GM15510 (cell line): ENCODE results near the gene GLRX3.

Experiments used
- POLR2A ChIP-seq: IDR thresholded peaks from 3 replicates; pipeline ENCODE4 v1.6.1; 2011; ENCODE audit warnings: borderline replicate concordance; ENCODE audit not compliant: insufficient read length; ENCODE audit errors: extremely low read depth

GLRX3 gene

DNA sequence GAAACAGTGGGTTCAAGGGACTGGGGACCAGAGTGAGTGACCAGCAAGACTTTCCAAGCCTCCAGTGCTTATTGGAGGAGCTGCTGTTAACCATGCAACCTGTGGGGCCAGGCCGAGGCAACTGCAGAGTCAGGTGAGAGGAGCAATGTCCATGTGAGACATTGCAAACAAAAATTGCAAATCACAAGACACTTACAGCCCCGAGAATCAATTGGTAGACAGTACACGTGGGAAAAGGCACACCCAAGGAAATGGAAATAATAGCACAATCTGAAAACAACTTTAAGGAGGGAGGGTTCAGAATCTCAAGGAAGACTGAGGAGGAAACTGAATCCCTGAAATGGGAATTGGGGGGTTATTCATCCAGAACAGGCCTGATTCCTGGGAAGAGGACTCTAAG, 72.6 kb downstream of the GLRX3 start:
- no peak for TF ChIP-seq POLR2A

DNA sequence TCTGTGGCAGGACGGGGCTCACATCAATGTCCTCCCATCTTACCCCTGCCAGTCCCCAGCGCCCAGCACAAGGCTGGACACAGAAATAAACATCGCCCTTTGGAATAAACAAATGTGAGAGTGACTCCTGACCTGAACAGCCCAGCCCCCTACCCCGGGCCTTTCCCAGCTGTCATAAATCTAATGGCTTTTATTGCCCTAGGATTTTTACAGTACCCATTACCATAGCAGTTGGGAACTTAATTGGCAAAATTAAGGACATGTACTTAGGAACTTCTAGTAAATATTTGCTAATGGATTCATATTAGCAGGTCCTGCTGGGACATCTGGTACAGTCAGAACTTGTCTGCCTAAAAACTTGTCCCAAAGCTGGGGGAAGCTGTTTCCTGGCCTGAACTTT, 76.6 kb downstream of the GLRX3 start:
- no peak for TF ChIP-seq POLR2A

DNA sequence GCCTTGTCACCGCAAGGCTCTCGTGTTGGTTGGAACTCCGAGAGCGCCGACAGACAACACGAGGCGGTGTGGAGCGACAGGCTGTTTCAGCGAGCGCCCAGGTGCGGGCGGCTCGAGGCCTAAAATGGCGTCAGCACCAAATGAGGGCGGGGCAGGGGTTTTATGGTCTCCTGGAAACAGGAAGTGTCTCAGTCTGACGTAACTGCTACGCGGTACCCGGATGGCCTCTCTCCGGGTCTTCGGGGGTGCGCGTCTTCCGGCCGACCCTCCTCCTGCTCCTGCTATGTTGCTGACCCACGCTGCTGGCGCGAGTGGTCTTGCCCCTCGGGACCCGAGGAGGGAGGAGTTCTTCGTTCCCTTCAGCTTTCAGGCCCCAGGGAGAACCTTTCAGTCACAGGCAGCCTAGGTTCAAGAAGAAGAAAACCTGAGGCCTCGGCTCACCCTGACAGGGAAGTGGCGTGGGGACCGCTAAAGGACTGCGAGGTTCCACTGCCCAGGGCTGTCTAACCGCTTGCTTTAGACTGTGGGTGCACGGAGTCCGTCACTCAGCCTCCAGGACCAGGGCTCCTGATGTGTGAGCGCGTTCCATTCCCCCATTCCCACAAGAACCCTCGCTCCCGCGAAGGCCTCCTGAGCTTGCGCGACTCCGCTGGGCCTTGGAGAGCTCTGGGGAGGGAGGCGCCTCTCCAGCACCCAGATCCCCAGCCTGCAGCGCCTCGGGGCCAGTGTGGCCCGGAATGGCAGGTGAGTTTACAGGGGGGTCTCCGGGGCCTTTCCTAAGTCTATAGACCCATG, 77.3 kb downstream of the GLRX3 start:
- TF ChIP-seq POLR2A: no peak

DNA sequence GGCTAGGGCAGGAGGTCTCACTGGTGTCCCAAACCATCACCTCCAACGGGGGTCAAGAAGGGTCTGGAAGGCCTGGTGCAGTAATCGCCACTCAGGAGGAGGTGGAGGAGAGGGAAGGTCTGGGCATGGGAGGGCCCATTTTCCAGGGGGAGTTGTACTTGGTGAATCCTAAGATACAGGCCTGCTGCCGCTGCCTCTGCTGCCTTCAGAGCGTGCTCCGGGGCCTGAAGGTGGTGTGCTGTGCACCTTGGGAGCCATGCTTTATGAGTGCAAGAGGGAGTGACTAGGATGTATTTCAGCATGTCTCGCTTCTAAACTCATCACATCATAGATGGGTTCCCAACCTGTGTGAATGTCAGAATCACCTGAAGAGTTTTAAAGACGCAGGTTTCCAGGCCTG, 78.2 kb downstream of the GLRX3 start:
- no peak for TF ChIP-seq POLR2A

DNA sequence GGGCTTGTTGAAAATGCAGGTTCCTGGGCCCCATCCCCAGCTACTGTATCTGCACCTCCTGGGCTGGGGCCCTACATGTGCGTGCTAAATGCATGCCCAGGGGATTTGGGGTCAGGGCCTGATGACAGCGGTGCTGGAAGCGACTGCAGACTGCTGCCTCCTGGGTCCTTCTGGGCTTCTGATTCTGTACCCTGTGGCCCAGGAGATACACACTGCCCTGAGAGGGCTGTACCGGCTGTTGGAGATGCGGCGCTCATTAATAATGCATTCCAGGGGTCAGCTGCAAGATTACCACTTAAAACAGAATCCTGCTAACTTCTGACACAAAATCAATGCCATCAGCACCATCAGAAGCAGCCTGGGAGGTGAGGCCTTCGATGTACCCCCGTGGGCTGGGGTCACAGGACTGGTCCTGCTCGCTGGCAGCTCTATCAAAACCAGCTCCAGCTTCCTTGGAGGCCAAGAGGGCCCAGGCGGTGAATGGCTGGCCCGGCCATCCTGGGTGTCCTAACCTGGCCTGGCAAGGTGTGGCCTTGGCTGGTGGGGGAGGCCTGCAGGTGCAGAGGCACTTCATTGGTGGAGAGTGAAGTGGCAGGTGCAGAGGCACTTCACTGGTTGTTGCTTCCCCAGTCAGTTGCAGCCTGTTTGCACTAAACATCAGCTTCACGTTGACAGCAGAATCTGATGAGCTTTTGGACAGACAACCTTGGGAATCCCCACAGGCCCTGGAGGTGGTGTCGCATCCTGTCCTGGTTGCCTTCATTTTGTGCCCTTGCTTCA, 79.2 kb downstream of the GLRX3 start:
- no peak for TF ChIP-seq POLR2A

DNA sequence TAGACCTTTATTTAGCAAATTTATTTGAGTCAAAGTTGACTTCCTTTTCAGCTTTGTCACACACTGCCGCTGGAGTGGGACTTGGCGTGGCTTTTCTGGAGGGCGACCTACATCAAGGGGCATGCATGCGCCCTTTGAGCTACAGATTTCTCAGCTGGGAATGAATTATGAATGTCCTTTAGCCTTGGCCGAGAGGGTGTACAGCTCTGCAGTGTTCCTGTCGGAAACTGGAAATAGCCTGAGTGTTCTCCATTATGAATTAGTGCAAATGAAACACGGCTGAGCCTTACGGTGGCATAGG, 79.7 kb downstream of the GLRX3 start:
- no peak for TF ChIP-seq POLR2A

DNA sequence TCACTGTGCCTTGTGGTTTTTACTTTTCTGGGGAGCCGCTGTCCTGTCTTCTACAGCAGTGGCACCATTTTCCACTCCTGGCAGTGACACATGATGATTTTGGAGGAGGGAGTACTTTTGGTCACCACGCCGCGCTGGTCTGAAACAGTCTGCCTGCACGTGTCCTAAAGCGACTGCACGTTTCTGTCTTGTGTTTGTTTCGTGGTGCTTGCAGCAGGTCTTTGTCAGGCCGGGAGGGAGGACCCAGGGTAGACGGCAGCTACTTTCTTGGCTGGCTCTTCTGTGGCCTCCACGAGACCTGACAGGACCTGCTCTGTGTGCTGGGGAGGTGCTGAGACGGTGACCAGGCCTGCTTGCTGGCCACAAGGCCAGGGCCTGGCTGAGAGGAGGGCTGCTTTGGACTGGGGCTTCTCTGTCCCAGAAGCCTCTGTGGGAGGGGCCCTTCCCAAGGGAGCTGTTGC, 82.0 kb downstream of the GLRX3 start:
- no peak for TF ChIP-seq POLR2A

DNA sequence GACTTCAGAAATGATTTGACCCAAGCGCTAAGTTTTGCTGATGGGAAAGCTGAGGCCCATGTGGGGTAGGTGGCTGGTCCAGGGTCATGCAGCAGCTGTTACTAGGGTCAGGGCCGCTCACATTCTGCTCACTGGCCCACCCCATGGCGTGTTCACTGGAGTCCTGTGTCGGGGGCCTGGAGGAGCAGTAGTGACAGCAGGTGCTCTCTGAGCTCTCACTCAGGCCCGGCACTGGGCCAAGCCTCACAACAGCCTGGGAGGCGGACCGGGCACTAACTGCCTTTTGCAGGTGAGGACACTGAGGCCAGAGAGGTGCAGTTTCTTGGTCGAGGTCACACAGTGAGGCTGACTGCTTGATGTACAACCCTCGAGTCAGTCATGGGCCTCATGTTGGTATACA, 82.7 kb downstream of the GLRX3 start:
- no peak for TF ChIP-seq POLR2A

DNA sequence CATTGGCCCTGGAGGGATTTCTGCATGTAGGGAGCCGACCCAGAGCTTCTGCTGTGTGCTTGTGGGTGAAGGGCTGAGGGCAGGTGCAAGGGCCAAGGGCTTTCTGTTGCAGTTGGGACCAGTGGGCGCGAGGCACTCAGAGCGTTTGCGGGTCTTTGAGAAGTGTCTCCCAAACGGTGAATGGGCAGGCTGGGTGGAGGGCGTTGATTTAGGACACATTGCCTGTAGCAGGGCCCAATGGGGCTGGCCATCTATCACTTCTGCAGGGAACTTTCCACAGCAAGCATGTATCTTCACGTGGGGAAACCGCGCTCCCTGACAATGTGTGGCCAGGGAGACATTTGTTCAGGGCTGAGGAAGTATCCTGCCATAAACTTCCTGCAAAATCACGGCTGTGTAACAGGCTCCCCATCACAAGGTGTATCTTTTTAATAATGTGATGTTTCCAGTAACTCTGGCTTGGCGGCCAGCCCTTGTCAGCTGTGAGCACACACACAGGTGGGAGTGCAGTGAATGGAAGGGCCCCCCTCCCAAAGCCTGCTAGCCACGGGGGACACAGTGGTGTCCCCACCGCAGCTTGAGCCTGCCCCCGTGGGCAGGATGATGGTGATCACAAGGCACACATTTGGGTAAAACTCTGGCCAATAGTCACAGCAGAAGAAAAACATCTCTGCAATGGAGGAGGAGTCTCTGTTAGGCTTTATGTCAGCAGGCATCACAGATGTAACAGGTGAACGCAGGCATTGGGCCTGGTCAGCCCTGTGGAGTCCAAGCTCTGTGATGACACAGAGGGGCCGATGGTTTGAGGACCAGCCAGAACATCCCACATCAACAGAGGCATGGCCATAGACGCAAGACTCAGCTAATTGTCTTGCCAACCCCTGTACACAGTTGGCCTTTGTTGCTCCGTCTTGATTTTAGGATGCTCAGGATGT, 84.3 kb downstream of the GLRX3 start:
- no peak for TF ChIP-seq POLR2A

DNA sequence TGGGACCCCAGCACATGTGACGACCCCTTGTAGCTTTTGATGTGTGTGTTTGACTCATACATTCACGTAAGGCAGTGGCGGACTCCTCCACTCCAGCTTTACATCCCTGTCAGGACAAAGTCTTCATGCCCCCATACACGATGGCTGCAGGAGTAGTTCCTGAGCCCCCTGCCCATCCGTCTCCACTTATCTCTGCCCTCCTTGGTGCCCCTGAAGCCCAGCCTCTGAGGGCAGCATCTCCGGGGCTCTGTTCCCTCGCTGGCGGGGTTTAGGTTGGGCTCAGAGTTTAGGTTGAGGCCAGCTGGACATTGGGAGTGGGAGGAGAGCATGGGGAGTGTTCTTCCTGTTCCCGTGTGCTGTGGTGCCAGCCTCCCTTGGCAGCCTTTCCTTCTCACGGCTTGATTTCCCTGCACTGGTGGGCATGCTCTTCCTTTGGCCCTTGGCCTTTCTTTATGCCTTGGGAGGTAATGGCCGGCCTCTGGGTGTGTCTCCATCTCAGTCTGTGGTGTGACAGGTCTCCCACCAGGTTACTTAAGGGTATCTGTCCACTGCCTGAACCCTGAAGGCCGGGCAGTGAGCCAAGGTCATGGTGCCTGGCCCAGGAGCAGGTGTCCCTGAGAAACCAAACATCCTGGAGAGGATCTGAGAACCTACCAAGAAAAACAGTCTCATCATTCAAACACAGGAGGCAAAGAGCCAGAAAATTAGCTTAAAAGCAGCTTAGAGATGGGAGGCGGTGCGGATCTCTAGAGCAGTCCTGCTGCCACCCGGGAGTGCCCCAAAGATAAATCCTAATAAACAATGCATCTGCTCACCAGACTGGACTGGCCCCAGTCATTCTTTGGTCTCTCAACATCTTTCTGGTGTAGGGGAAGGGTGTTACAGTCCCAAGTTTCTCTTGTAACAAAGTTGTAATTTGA, 85.5 kb downstream of the GLRX3 start:
- TF ChIP-seq POLR2A: no peak

DNA sequence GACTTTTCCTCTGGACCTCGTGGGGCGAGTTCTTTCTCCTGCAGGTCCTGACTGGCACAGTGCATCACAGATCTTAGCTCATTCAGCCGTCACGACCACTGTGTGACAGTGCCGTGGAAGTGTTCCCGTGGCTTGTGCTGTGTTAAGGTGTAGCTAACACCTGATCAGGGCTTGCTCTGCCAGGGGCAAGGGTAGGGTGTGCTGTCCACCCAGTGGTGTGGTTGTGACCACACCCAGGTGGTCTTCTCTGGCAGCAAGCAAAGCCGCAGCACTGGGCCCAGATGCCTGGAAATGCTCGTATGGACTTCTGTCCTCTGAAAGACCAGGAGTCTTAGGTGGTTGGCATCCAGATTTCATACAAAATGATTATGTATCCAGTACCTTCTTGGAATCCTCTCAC, 86.2 kb downstream of the GLRX3 start:
- TF ChIP-seq POLR2A: no peak

DNA sequence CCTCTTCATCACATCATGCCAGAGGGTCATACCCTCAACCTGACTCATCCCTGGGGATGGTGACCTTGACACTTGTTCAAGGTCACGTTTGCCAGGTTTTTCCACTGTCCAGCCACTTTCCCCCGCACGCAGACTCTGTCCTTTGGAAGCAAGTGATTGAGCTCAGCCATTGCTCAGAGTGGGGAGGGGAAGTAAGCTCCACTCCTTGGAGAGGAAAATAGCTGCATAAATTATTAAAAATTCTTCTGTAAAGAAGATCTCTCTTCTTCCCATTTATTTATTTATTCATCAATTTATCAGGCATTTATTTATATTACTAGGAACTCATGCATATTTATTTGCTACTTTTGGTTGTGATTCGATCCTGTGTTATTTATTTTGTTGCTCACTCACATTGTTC, 88.0 kb downstream of the GLRX3 start:
- no peak for TF ChIP-seq POLR2A

DNA sequence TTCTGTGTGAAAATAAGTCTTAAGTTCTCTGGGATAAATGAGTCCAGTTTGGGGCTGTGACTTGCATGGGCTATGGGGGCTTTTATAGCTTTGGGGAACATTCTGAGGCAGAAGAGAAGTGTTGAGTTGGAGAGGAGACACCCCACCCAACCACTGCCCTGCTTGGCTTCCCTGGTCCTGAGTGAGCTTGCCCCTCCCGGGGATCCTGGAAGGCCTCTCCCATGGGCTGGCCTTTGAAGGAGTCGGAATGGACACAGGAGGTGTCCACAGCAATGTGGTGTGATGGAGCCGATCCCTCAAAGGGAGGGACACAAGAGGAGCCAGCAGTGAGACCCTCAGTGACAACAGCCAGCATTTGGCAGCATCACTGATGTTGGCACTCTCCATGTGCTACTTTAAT, 89.8 kb downstream of the GLRX3 start:
- no peak for TF ChIP-seq POLR2A

DNA sequence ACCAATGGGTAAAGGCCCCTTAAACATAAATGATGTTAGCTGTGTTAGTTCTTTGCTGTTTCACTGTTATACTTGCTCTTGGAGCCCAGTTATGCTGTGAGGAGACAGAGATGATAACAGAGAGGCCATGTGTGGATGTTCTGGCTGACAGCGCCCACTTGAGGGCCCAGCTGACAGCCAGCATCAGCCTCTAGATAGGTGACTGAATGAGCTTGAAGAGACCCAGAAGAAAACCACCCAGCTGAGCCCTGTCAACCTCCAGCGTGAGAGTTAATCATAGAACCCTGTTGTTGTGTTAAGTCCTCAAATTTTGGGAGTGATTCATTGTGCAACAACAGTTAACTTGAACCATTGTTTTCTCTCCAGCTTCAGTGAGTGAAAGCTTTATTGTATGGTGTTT, 91.7 kb downstream of the GLRX3 start:
- no peak for TF ChIP-seq POLR2A
